Islet of Langerhans (tissue), 1 donor: ENCODE results near the gene KRTAP4-11.
"Not testable (repeated sequence)": the region's sequence is repeated elsewhere in the genome, so short reads cannot be mapped to it uniquely, and the experiment has no call there.

Experiments used
- FAIRE-seq: peaks from one replicate; lab custom pipeline; 2011; peaks lifted over from hg19 to GRCh38; lab: Jason Lieb, UNC

KRTAP4-11 gene

GRCh38 chr17:41083427-41083826 lies 34.7 kb downstream of the KRTAP4-11 start:
- FAIRE-seq = not testable (repeated sequence)

- no peak for FAIRE-seq
These were observed 35.5 kb downstream of the KRTAP4-11 start for GRCh38 chr17:41082626-41083025.

- no peak for FAIRE-seq
These were observed 41.4 kb downstream of the KRTAP4-11 start for GRCh38 chr17:41076788-41077187.

- no peak for FAIRE-seq
These were observed 44.5 kb downstream of the KRTAP4-11 start for GRCh38 chr17:41073676-41074075.

GRCh38 chr17:41071606-41072360 lies 46.4 kb downstream of the KRTAP4-11 start:
- no peak for FAIRE-seq

- FAIRE-seq = no peak
These were observed 49.1 kb downstream of the KRTAP4-11 start for GRCh38 chr17:41069031-41069430.

- FAIRE-seq = no peak
These were observed 50.9 kb downstream of the KRTAP4-11 start for GRCh38 chr17:41067281-41067680.
